ENCODE results near the gene SRXN1. TPM values are rescaled to one million over a fixed set of nuclear protein-coding genes. Genes with fewer than 3 reads are reported as not detected.

SRXN1 gene
- polyA plus RNA-seq, 1 experiment: 50.9 TPM

DNA sequence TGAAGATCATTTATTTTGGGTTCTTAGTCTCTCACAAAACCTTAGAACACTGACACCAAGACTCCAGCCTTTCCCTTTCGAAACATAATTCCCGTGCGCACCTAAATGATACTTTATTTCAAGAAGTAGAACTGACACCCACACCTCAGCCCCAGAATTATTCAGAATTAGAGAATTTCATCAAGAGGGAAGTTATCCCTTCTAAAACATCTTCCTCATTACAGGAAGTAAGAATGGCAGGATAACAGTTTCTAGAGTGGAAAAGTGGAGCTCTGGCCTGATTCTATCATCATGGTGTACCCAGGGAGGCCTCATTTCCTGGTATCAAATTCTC, 1.4 kb upstream of the SRXN1 start:
- ChIA-PET POLR2A (no interaction called here), CTCF (interaction anchor here (1.3 to 3.0 kb wide), 2 partner anchors 9 to 13 kb away, joined by 6 to 11 read pairs; no protein-coding TSS in a partner anchor)
- no peak for DNase-seq (ENCODE audit: low read depth)
- no peaks in the 10 kb centered on the region for H3K27me3 ChIP-seq (ENCODE audit: control insufficient read depth, insufficient read depth, low read length)
- TF ChIP-seq, protein P1, sequence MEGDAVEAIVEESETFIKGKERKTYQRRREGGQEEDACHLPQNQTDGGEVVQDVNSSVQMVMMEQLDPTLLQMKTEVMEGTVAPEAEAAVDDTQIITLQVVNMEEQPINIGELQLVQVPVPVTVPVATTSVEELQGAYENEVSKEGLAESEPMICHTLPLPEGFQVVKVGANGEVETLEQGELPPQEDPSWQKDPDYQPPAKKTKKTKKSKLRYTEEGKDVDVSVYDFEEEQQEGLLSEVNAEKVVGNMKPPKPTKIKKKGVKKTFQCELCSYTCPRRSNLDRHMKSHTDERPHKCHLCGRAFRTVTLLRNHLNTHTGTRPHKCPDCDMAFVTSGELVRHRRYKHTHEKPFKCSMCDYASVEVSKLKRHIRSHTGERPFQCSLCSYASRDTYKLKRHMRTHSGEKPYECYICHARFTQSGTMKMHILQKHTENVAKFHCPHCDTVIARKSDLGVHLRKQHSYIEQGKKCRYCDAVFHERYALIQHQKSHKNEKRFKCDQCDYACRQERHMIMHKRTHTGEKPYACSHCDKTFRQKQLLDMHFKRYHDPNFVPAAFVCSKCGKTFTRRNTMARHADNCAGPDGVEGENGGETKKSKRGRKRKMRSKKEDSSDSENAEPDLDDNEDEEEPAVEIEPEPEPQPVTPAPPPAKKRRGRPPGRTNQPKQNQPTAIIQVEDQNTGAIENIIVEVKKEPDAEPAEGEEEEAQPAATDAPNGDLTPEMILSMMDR (IDR thresholded peaks at IDR 0.05; ENCODE audit: insufficient read depth, low read depth, low read length): no peak
- H3K36me3 ChIP-seq (ENCODE audit: control insufficient read depth, insufficient read depth, low read length): peaks cover 7% of the 10 kb centered on the region
- no peak overlapping the region for H3K4me3 ChIP-seq (ENCODE audit: low read depth, low read length)

DNA sequence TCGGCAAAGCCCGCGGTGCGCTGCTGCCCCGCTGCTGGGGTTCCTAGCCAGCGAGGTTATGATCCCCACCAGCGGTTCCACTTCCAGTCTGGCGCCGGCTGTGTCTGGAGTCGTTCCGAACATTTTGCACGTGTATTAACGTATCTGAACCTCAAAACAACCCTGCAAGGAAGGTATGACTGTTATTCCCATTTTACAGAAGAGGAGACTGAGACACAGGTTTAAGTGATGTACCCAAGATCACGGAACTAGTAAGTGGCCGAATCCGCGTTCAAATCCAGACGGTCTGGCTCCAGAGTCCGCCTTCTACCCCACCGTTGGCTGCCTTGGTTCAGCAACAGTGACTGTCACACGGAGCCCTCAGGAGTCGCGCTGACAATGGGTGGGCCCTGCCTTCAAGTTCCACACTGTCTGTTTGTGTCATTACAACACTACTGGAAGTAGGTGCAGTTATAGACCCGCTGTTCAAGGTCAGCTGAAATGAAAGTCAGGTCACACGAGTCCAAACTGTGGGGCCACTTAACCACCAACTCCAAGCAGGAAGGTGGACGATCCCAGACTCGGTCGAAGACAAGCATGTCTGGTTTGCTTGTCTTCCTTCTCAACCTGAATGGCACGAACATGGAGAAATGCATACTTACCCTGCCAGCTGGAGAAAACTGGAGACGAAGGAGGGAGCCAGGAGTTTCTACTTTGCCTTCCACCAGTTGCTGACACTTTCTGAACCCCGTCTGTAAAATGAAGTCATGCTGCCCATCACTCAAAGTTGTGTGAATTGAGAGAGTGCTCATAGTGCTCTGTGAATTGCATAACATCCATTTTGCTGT, 803 bp upstream of the SRXN1 start:
- DNase-seq (ENCODE audit: low read depth): no peak
- Histone ChIP-seq H3K27me3 (ENCODE audit: control insufficient read depth, insufficient read depth, low read length) (no peaks in the 10 kb centered on the region), H3K36me3 (ENCODE audit: control insufficient read depth, insufficient read depth, low read length) (peaks cover 9% of the 10 kb centered on the region), H3K4me3 (ENCODE audit: low read depth, low read length) (peak overlapping the region; percentile 69)
- TF ChIP-seq, protein P1 (IDR thresholded peaks at IDR 0.05; ENCODE audit: insufficient read depth, low read depth, low read length): no peak
- ChIA-PET POLR2A (no interaction called here), CTCF (interaction anchor here (1.3 to 3.0 kb wide), 2 partner anchors 8 to 13 kb away, joined by 6 to 11 read pairs; no protein-coding TSS in a partner anchor)

DNA sequence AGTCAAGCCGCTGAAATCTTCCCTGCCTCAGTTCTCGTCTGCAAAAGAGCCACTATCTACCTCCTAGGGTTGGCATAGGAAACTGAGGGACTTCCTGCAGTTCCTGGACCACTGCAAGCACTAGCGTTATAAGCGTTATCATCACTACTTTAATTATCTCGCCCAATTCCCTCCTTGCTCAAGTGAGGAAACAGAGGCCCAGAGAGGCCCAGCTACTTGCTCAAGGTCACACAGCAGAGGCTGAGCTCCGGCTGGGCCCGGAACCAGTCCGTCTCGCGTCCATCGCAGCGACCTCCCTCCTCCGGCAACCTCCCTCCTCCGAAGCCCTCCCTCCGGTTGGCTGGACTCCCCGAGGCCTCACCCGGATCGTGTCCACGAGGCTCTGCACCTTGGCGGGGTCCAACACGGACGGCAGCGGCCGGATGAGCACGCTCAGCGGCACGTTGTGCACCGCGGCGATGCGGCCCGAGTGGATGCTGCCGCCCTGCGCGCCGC, 338 bp downstream of the SRXN1 start:
- Histone ChIP-seq H3K36me3 (ENCODE audit: control insufficient read depth, insufficient read depth, low read length) (peaks cover 19% of the 10 kb centered on the region), H3K27me3 (ENCODE audit: control insufficient read depth, insufficient read depth, low read length) (no peaks in the 10 kb centered on the region), H3K4me3 (ENCODE audit: low read depth, low read length) (peak overlapping the region; percentile 69)
- no peak for DNase-seq (ENCODE audit: low read depth)
- ChIA-PET CTCF (interaction anchor here (0.6 to 2.3 kb wide), 5 partner anchors 9 to 86 kb away, joined by 3 to 17 read pairs (median 3); no protein-coding TSS in a partner anchor), POLR2A (interaction anchor here (0.6 kb wide), 1 partner anchor 614 kb away, joined by 4 read pairs; no protein-coding TSS in a partner anchor)
- TF ChIP-seq, protein P1 (IDR thresholded peaks at IDR 0.05; ENCODE audit: insufficient read depth, low read depth, low read length): no peak

DNA sequence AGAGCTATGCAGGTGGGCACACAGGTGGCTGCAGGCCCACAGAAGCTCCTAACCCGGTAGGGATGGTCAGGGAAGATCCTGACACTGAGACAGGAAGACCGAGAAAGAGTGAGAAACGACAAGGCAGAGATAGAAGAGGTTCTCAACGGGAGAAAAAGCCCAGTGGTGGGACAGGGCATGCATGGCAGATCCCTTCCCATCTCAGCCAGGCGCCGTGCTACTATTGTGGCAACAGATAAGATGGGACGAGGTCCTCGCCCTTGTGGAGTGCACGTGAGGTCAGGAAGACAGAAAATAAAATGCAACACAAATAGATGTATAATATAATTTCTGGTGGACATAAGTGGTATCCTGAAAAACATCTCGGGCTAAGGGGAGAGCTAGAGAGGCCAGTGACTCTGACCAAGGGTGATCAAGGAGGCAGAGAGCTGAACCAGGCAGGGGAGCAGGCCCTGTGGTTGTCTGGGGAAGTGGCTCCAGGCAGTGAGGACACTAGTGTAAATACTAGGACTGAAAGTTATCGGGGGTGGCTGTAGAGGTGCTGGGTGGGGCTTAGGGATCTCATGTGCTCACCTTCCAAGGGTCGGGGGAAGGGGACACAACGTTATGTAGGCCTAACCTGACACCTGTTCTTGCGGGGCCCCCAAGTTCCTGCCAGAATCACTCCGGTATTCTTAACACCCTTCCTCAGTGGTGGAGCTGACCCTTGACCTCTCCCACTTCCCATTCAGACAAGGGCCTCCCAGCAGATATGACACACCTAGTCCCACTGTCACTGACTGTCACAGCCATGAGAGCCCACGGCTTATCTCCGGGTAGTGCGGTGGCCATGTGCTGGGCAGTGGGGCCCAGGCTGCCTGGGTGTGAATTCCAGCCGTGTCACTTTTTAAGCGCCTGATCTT, 1.0 kb downstream of the SRXN1 start:
- DNase-seq (ENCODE audit: low read depth): no peak
- POLR2A ChIA-PET: no interaction called here
- CTCF ChIA-PET: interaction anchor here (0.6 to 2.3 kb wide), 8 partner anchors 9 to 87 kb away, joined by 3 to 17 read pairs (median 3); partner anchors contain the start of gene SCRT2

More for the DNA sequence above, 1.0 kb downstream of the SRXN1 start:
- Histone ChIP-seq H3K4me3 (ENCODE audit: low read depth, low read length) (peak overlapping the region; percentile 69), H3K27me3 (ENCODE audit: control insufficient read depth, insufficient read depth, low read length) (no peaks in the 10 kb centered on the region), H3K36me3 (ENCODE audit: control insufficient read depth, insufficient read depth, low read length) (peaks cover 24% of the 10 kb centered on the region)
- TF ChIP-seq, protein P1 (IDR thresholded peaks at IDR 0.05; ENCODE audit: insufficient read depth, low read depth, low read length): no peak
